ENCODE results near the gene ING4. TPM values are rescaled to one million over a fixed set of nuclear protein-coding genes. Genes with fewer than 3 reads are reported as not detected.
"Not testable (repeated sequence)": the region's sequence is repeated elsewhere in the genome, so short reads cannot be mapped to it uniquely, and the experiment has no call there.

ING4 gene
- total RNA-seq = 10 to 100 TPM; 12.8 to 28.9 (median 19.7) TPM

GRCh38 chr12:6662906-6663742 lies at the start of gene ING4:
TSS of gene ING4 (minus strand) at chr12:6663119. CDS start at chr12:6663101, 18 bp downstream.
- intact Hi-C loops (cut with DNase I; ENCODE audit: low total_unique reads) = loop anchor here (1.0 to 5.0 kb wide), 5 partner anchors 26 to 193 kb away; partner anchors contain the start of genes PTMS, VAMP1 and ZNF384
- in situ Hi-C loops (cut with MboI; ENCODE audit: low sequenced_read_pairs in 4 of 4) = loop anchor here in 1 of 4 donors (10.0 kb wide), 1 partner anchor 62 kb away; the partner anchor contains the start of gene COPS7A
- ATAC-seq = peak; percentile 100

DNA sequence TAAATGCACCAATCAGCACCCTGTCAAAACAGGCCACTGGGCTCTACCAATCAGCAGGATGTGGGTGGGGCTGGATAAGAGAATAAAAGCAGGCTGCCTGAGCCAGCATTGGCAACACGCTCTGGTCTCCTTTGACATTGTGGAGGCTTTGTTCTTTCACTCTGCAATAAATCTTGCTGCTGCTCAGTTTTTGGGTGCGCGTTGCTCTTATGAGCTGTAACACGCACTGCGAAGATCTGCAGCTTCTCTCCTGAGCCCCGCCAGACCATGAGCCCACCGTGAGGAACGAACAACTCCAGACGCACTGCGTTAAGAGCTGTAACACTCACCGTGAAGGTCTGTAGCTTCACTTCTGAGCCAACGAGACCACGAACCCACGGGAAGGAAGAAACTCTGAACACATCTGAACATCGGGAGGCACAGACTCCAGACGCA lies 46.1 kb upstream of the ING4 start:
- ATAC-seq (no peak), DNase-seq (no peak)
- H3K27ac ChIP-seq = no peak overlapping the region
- H3K36me3 ChIP-seq = no peaks in the 10 kb centered on the region
- H3K9me3 ChIP-seq = no peaks in the 10 kb centered on the region
- intact Hi-C loops (cut with DNase I; ENCODE audit: low total_unique reads) = no loop called here
- H3K4me1 ChIP-seq = no peaks in the 10 kb centered on the region
- peaks cover 21 to 37% (median 31%) of the 10 kb centered on the region in 3 donors for H3K27me3 ChIP-seq
- H3K4me3 ChIP-seq = no peak overlapping the region
- TF ChIP-seq, protein P1, sequence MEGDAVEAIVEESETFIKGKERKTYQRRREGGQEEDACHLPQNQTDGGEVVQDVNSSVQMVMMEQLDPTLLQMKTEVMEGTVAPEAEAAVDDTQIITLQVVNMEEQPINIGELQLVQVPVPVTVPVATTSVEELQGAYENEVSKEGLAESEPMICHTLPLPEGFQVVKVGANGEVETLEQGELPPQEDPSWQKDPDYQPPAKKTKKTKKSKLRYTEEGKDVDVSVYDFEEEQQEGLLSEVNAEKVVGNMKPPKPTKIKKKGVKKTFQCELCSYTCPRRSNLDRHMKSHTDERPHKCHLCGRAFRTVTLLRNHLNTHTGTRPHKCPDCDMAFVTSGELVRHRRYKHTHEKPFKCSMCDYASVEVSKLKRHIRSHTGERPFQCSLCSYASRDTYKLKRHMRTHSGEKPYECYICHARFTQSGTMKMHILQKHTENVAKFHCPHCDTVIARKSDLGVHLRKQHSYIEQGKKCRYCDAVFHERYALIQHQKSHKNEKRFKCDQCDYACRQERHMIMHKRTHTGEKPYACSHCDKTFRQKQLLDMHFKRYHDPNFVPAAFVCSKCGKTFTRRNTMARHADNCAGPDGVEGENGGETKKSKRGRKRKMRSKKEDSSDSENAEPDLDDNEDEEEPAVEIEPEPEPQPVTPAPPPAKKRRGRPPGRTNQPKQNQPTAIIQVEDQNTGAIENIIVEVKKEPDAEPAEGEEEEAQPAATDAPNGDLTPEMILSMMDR (IDR thresholded peaks at IDR 0.05 in 4 of 5, conservative IDR thresholded peaks at IDR 0.05 in 1 of 5) = no peak
- no peak for TF ChIP-seq POLR2A (IDR thresholded peaks at IDR 0.05)
- in situ Hi-C loops (cut with MboI; ENCODE audit: low sequenced_read_pairs in 4 of 4) = loop anchor here in 1 of 4 donors (10.0 kb wide), 1 partner anchor 54 kb away; no protein-coding TSS in a partner anchor

More at GRCh38 chr12:6662906-6663742, at the start of gene ING4:
- Histone ChIP-seq H3K27me3 (no peaks in the 10 kb centered on the region), H3K4me1 (peaks cover 12 to 18% of the 10 kb centered on the region in 2 donors), H3K27ac (peak within 1 kb of the TSS; percentile 78 to 84 (median 80)), H3K36me3 (peaks cover 0 to 15% of the 10 kb centered on the region in 2 donors), H3K4me3 (peak within 1 kb of the TSS; percentile 66 to 97 (median 81)), H3K9me3 (no peaks in the 10 kb centered on the region)
- DNase-seq = peak; percentile 97 to 99
- no peak for TF ChIP-seq POLR2A (IDR thresholded peaks at IDR 0.05)
- TF ChIP-seq, protein P1 (IDR thresholded peaks at IDR 0.05 in 4 of 5, conservative IDR thresholded peaks at IDR 0.05 in 1 of 5) = no peak

GRCh38 chr12:6708351-6708750 lies 45.4 kb upstream of the ING4 start:
- H3K36me3 ChIP-seq; H3K27ac ChIP-seq; ATAC-seq; H3K4me1 ChIP-seq; DNase-seq; H3K9me3 ChIP-seq; H3K4me3 ChIP-seq; intact Hi-C loops (cut with DNase I; ENCODE audit: low total_unique reads): not testable (repeated sequence)
- peaks cover 28 to 43% (median 35%) of the 10 kb centered on the region in 3 donors for H3K27me3 ChIP-seq
- in situ Hi-C loops (cut with MboI; ENCODE audit: low sequenced_read_pairs in 4 of 4) = loop anchor here in 1 of 4 donors (10.0 kb wide), 1 partner anchor 54 kb away; no protein-coding TSS in a partner anchor

DNA sequence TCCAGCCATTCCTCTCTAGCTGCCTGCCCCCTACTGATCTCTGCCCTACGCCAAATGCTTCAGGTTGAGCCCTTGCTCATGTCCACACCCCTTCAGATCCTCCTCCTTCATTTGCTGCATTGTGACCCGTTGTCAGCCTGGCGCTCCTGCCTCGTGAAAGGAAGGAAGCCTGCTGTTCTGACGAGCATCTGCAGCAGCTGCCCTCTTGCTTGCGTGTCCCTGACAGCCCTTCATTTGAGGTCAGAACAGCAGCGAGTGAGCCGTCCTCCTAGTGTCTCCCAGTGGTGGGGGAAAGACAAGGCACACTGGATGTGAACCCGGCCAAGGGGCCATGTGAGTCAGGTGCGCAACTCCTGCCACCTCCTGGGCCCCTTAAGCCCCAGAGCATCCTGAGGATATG lies 40.7 kb upstream of the ING4 start:
- no peak for DNase-seq
- Histone ChIP-seq H3K4me3 (no peak overlapping the region), H3K27ac (no peak overlapping the region), H3K27me3 (peaks cover 67 to 74% (median 70%) of the 10 kb centered on the region in 3 donors), H3K36me3 (no peaks in the 10 kb centered on the region), H3K9me3 (no peaks in the 10 kb centered on the region), H3K4me1 (peaks cover 0 to 2% of the 10 kb centered on the region in 2 donors)
- ATAC-seq = no peak
- intact Hi-C loops (cut with DNase I; ENCODE audit: low total_unique reads) (no loop called here), in situ Hi-C loops (cut with MboI; ENCODE audit: low sequenced_read_pairs in 4 of 4) (loop anchor here in 1 of 4 donors (10.0 kb wide), 1 partner anchor 49 kb away; no protein-coding TSS in a partner anchor)
- TF ChIP-seq, protein P1 (IDR thresholded peaks at IDR 0.05 in 4 of 5, conservative IDR thresholded peaks at IDR 0.05 in 1 of 5) = no peak
- TF ChIP-seq POLR2A (IDR thresholded peaks at IDR 0.05) = no peak
